Gastrocnemius medialis (tissue), 4 donors: Measurements from ENCODE around the gene SETBP1. TPM values are rescaled to one million over a fixed set of nuclear protein-coding genes. Genes with fewer than 3 reads are reported as not detected.

Experiments used
- ATAC-seq, 2 donors: fragments of 150-250 bp; one replicate each; pipeline ENCODE4 v1.9.1; 2016
- DNase-seq, 2 donors: peaks; one replicate each; pipeline ENCODE4 v3.0.0-alpha.2; 2019
- H3K27ac ChIP-seq, 4 donors: fragments of 200-600 bp; sonication (generic); 1 replicate in 1 of 4; 2 replicates in 3 of 4; pipeline ENCODE4 v1.5.1; 2016 to 2018; ENCODE audit warnings: mild to moderate bottlenecking in 2 of 4, moderate library complexity in 1 of 4
- H3K27me3 ChIP-seq, 3 donors: fragments of 200-600 bp; sonication (generic) in 2 of 3; 1 replicate in 1 of 3; 2 replicates in 2 of 3; pipeline versions ENCODE4 v1.5.1 to v1.6.0; 2016 to 2019; ENCODE audit warnings: mild to moderate bottlenecking in 1 of 3, moderate library complexity in 1 of 3
- H3K36me3 ChIP-seq, 2 donors: fragments of 200-600 bp; sonication (generic) in 1 of 2; one replicate each; pipeline ENCODE4 v1.5.1; 2017 to 2018
- H3K4me1 ChIP-seq, 2 donors: fragments of 200-600 bp; sonication (generic) in 1 of 2; one replicate each; pipeline ENCODE4 v1.5.1; 2016 to 2017; ENCODE audit warnings: mild to moderate bottlenecking in 2 of 2
- H3K4me3 ChIP-seq, 4 donors: fragments of 200-600 bp; sonication (generic) in 3 of 4; 1 replicate in 1 of 4; 2 replicates in 3 of 4; pipeline ENCODE4 v1.5.1; 2016 to 2019; ENCODE audit warnings: mild to moderate bottlenecking in 2 of 4
- H3K9me3 ChIP-seq, 3 donors: fragments of 200-600 bp; sonication (generic) in 2 of 3; 1 replicate in 1 of 3; 2 replicates in 2 of 3; pipeline ENCODE4 v1.5.1; 2016 to 2019
- CTCF ChIP-seq, 5 experiments: fragments of 450-650 bp in 3 of 5; fragments of 200-600 bp in 2 of 5; sonication (generic) in 2 of 5; IDR thresholded peaks in 4 of 5; conservative IDR thresholded peaks in 1 of 5; 1 replicate in 4 of 5; 2 replicates in 1 of 5; pipeline ENCODE4 v1.5.1; 2016 to 2019; ENCODE audit warnings: antibody characterized with exemption in 5 of 5, mild to moderate bottlenecking in 3 of 5, moderate library complexity in 3 of 5
- POLR2A ChIP-seq, 2 donors: fragments of 450-650 bp; IDR thresholded peaks; one replicate each; pipeline ENCODE4 v1.6.1; 2017; ENCODE audit warnings: antibody characterized with exemption in 2 of 2, mild to moderate bottlenecking in 2 of 2, moderate library complexity in 2 of 2
- in situ Hi-C, 4 donors: fragments of 200-750 bp; cut with MboI; loops; one replicate each; pipeline versions ENCODE4 v1.15.0 to v1.8.0; 2017; ENCODE audit warnings: low sequenced_read_pairs in 4 of 4
- intact Hi-C: fragments of 100-400 bp; cut with DNase I; formaldehyde crosslinking; loops from one replicate; pipeline ENCODE4 v1.15.1; 2023; ENCODE audit warnings: low total_unique reads
- total RNA-seq, 4 donors: library from RNA; depleted of rRNA; stranded (reverse); fragments of >200 nt; gene quantifications; one replicate each; pipeline versions ENCODE4 v1.1.0 to v1.2.3, GENCODE V29; 2016

SETBP1 gene
- total RNA-seq, 4 donors from 2014 or later = 9.2 to 20.0 (median 15.3) TPM

- no peak for DNase-seq
- peaks cover 46 to 47% of the 10 kb centered on the region in 2 donors for H3K4me1 ChIP-seq
- in situ Hi-C loops = no loop called here
- intact Hi-C loops = loop anchor here (5.0 kb wide), 1 partner anchor 48 kb away; no protein-coding TSS in a partner anchor
- H3K4me3 ChIP-seq = no peak overlapping the region
- no peak for ATAC-seq
- no peaks in the 10 kb centered on the region for H3K9me3 ChIP-seq
- TF ChIP-seq CTCF (IDR thresholded peaks at IDR 0.05 in 4 of 5, conservative IDR thresholded peaks at IDR 0.05 in 1 of 5) (no peak), POLR2A (IDR thresholded peaks at IDR 0.05) (no peak)
- no peaks in the 10 kb centered on the region for H3K36me3 ChIP-seq
- H3K27me3 ChIP-seq = no peaks in the 10 kb centered on the region
- no peak overlapping the region for H3K27ac ChIP-seq
These were observed 204.8 kb downstream of the SETBP1 start for GRCh38 chr18:44885507-44885906.

- TF ChIP-seq CTCF (IDR thresholded peaks at IDR 0.05 in 4 of 5, conservative IDR thresholded peaks at IDR 0.05 in 1 of 5) = no peak
- TF ChIP-seq POLR2A (IDR thresholded peaks at IDR 0.05) = no peak
- Histone ChIP-seq H3K27me3 (no peaks in the 10 kb centered on the region), H3K4me3 (no peak overlapping the region), H3K4me1 (peaks cover 32 to 33% of the 10 kb centered on the region in 2 donors), H3K27ac (no peak overlapping the region), H3K36me3 (no peaks in the 10 kb centered on the region), H3K9me3 (no peaks in the 10 kb centered on the region)
- intact Hi-C loops (loop anchor here (5.0 kb wide), 1 partner anchor 50 kb away; no protein-coding TSS in a partner anchor), in situ Hi-C loops (no loop called here)
- DNase-seq = no peak
- ATAC-seq = peak; percentile 40 to 74
These were observed 206.5 kb downstream of the SETBP1 start for GRCh38 chr18:44887227-44887631.

GRCh38 chr18:44889111-44889510 is 208.4 kb downstream of the SETBP1 start:
- intact Hi-C loops = loop anchor here (5.0 kb wide), 1 partner anchor 52 kb away; no protein-coding TSS in a partner anchor
- no peaks in the 10 kb centered on the region for H3K27me3 ChIP-seq
- H3K36me3 ChIP-seq = no peaks in the 10 kb centered on the region
- no peak for ATAC-seq
- H3K27ac ChIP-seq = no peak overlapping the region
- DNase-seq = no peak
- peaks cover 34 to 35% of the 10 kb centered on the region in 2 donors for H3K4me1 ChIP-seq
- in situ Hi-C loops = no loop called here
- no peak for TF ChIP-seq POLR2A (IDR thresholded peaks at IDR 0.05)
- no peaks in the 10 kb centered on the region for H3K9me3 ChIP-seq
- no peak overlapping the region for H3K4me3 ChIP-seq

- in situ Hi-C loops (loop anchor here in 2 of 4 donors (10.0 kb wide), 1 partner anchor 218 kb away; no protein-coding TSS in a partner anchor), intact Hi-C loops (loop anchor here (5.0 to 10.0 kb wide), 3 partner anchors 66 to 492 kb away; no protein-coding TSS in a partner anchor)
- DNase-seq (no peak), ATAC-seq (no peak)
- Histone ChIP-seq H3K27me3 (no peaks in the 10 kb centered on the region), H3K4me1 (peaks cover 12 to 22% of the 10 kb centered on the region in 2 donors), H3K36me3 (no peaks in the 10 kb centered on the region), H3K9me3 (no peaks in the 10 kb centered on the region), H3K4me3 (no peak overlapping the region), H3K27ac (no peak overlapping the region)
- TF ChIP-seq CTCF (IDR thresholded peaks at IDR 0.05 in 4 of 5, conservative IDR thresholded peaks at IDR 0.05 in 1 of 5) = no peak
- no peak for TF ChIP-seq POLR2A (IDR thresholded peaks at IDR 0.05)
These were observed 212.5 kb downstream of the SETBP1 start for GRCh38 chr18:44893045-44893706.

GRCh38 chr18:44893966-44894365 is 213.3 kb downstream of the SETBP1 start:
- Histone ChIP-seq H3K9me3 (no peaks in the 10 kb centered on the region), H3K36me3 (no peaks in the 10 kb centered on the region), H3K27me3 (no peaks in the 10 kb centered on the region), H3K4me3 (no peak overlapping the region), H3K27ac (no peak overlapping the region), H3K4me1 (peaks cover 14 to 25% of the 10 kb centered on the region in 2 donors)
- intact Hi-C loops = loop anchor here (5.0 to 10.0 kb wide), 3 partner anchors 67 to 491 kb away; no protein-coding TSS in a partner anchor
- ATAC-seq (no peak), DNase-seq (no peak)
- in situ Hi-C loops = loop anchor here in 2 of 4 donors (10.0 kb wide), 1 partner anchor 219 kb away; no protein-coding TSS in a partner anchor
- TF ChIP-seq CTCF (IDR thresholded peaks at IDR 0.05 in 4 of 5, conservative IDR thresholded peaks at IDR 0.05 in 1 of 5) = no peak
- no peak for TF ChIP-seq POLR2A (IDR thresholded peaks at IDR 0.05)
